NT2/D1 (cell line): Measurements from ENCODE around the gene TPM1.

Experiments used
- SUZ12 ChIP-seq: IDR thresholded peaks from 2 replicates; pipeline ENCODE4 v1.6.1; 2011; ENCODE audit not compliant: insufficient read length, insufficient read depth; ENCODE audit errors: extremely low read depth
- YY1 ChIP-seq: IDR thresholded peaks from 2 replicates; pipeline ENCODE4 v1.6.1; 2011; ENCODE audit not compliant: insufficient read length, insufficient read depth
- ZNF274 ChIP-seq: IDR thresholded peaks from 2 replicates; pipeline ENCODE4 v1.6.1; 2011; ENCODE audit warnings: mild to moderate bottlenecking, low read depth, low read length

- TF ChIP-seq SUZ12, result no peak
- no peak for TF ChIP-seq YY1
- no peak for TF ChIP-seq ZNF274
Measured at GRCh38 chr15:63086271-63086670, 43.7 kb downstream of the TPM1 start.
